CD4-positive, alpha-beta T cell treated with Interleukin-17A for 4 hours (primary cell): ENCODE results near the gene ACAA2.

Experiments used
- DNase-seq: peaks from one replicate; pipeline ENCODE4 v3.0.0-alpha.2; 2020; ENCODE audit warnings: mixed read lengths

Gene ACAA2

GRCh38 chr18:49764032-49764431 lies 49.3 kb downstream of the ACAA2 start:
- DNase-seq: no peak

- DNase-seq: no peak
Measured at GRCh38 chr18:49763590-49763989, 49.7 kb downstream of the ACAA2 start.

GRCh38 chr18:49762191-49763077 lies 50.9 kb downstream of the ACAA2 start:
- no peak for DNase-seq

DNA sequence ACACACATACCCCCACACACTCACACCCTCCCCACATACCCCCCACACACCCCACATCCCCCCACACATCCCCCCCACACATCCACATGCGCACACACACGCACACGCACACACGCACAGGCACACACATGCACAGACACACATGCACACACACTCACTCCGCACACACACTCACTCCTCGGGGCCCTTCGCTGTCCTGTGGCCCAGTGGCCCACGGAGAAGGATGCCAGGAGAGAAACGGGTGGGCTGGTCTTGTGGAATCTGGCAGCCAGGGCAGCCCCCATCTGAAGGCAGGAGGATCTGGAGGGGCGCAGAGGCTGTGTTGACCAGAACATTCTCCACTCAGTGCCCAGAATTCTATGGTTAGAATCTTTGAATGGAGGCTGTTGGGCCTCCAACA lies 51.6 kb downstream of the ACAA2 start:
- DNase-seq: no peak

- no peak for DNase-seq
Measured at GRCh38 chr18:49758263-49758610, 55.1 kb downstream of the ACAA2 start.

DNA sequence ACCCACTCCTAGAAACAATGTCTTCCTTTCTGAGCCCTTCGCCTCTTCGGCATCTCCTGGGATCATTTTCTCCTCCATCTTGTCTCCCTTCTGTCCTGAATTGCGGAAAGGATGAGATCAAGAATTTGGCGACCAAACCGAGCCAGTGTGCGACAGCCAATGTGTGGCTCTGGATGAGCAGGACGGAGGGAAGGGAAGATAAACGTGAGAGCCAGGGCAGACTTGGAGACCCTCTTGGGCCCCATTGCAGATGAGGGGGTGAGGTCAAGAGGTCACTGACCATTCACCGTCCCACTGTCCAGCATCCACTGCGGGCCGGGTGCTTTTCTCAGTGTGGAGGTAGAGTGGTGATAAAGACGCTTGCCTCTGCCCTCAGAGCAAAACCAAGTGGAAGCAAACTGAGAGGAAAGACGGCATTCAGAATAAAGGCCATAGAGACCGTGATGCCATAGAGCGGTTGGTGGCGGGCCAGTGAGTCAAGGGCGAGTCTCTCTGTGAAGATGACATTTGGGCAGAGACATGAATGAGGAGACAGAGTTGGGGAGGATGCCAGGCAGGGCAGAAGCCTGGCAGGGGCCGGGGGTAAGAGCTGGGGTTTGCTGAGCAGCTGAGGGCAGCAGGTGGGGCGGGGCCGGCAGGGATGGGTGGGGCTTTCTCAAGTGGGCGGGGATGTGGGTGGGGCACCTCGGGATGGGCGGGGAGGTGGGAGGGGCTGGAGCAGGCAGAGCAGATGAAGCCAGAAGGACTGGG lies 55.6 kb downstream of the ACAA2 start:
- DNase-seq: no peak

DNA sequence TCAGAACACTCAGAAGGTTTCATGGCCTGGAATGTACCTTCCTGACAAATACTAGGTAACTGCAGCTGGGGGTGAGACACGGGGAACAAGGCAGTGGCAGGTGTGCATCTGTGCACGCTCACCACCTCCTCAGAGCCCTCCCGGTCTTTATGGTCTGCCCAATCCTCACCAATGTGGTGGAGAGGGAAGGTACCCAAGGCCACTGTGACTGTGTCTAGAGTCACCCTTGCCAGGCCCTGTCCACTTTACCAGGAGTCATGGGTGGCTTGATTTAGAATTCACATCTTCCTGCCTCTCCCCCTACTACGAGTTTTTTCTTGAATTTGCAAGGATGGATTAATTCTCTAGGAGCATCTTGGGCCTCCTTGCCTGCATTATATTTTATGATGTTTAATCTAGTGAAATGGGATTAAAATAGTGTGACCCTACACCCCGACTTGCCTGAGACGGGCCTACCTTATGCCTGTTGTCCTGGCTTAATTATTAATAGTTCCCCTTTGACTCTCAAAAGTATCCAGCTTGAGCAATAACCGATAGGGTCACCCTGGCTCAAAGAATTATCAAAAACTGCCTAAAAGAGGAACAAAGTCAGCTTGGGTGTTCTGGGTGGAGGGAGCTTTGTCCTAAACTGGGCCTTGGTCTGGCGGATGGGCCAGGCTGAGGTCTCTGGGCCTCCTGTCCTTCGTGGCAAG lies 56.5 kb downstream of the ACAA2 start:
- no peak for DNase-seq

GRCh38 chr18:49756135-49756534 lies 57.2 kb downstream of the ACAA2 start:
- DNase-seq: no peak

GRCh38 chr18:49755489-49755888 lies 57.8 kb downstream of the ACAA2 start:
- no peak for DNase-seq

DNA sequence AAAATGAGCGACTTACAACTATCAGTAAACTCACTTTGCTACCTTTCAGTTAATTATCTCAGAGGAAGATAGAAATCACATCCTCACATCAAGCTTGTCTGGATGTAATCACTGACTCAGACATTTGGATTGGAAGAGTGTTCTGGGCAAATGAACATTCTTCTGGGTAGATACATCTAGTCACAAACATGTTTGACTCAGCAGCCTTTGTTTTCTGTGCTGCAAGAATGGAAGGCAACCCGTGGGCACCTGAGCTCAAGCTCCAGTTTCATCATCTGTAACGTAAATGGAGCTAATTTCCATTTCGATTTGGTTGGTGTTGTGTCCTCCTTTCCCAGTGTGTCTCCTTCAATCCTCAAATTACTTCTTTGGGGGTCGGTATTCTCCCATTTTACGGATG lies 58.5 kb downstream of the ACAA2 start:
- no peak for DNase-seq

DNA sequence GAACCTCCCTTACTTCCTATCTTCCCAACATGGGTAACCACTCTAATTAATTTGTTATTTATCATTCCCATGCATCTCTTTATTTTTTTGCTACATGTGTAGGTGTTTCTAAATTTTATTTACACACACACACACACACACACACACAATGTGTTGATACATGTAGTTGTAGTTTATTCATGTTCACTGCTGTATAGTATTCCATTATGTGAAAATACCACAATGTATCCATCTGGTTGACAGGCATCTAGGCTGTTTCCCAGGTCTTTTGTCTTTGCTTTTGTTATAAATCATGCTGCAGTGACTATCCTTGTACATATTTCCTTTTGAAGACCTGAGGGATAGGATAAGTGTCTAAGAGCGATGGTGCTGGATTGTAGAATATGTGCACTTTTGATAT lies 59.7 kb downstream of the ACAA2 start:
- DNase-seq: no peak

- DNase-seq: no peak
Measured at GRCh38 chr18:49752095-49752457, 61.3 kb downstream of the ACAA2 start.

- peak; percentile 21 for DNase-seq
Measured at GRCh38 chr18:49751427-49752094, 61.8 kb downstream of the ACAA2 start.

GRCh38 chr18:49749563-49749962 lies 63.8 kb downstream of the ACAA2 start:
- DNase-seq: no peak

GRCh38 chr18:49747876-49748275 lies 65.5 kb downstream of the ACAA2 start:
- DNase-seq: no peak

DNA sequence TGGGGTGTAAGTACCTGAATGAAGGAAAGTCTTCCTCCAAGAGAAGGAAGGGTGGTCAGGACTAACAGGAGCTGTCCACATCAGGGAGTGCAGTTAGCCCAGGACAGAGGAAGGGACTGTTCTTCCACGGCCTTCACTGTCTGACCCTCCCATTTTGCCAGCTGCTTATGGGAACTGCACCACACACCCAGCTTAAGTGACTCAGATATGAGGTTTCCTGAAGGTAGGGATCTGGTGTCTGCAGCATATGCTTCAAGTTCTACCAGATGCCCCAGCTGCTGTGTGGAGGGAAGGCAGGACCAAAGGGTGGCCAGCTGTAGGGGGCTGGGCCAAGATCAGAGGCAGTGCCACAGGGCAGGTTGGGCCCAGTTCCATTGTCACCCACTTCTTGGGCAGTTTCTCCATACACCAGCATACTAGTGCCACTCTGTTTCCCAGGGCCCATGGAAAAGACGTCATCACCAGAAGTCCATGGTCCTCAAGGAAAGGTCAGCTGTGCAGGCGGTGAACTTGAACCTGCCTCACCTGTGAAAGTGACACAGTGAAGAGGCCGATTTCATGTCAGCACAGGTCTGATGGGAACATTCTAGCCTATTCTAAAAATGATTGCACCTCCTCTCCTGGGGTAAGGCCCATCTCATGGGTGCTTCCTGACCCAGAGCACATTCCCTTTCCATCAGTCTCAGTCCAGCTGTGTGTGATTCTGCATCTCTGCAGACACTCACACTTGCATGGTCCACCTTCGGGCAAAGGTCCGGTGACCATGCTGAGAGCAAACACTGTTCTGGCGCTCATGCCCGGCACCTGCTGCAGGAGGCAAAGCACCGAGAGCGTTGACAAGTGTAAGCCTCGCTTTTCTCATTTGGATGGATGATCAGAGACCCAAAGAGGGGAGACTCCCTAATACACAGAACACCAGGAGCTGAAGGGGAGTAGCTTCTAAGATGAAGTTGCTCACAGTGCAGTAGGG lies 68.0 kb downstream of the ACAA2 start:
- no peak for DNase-seq

DNA sequence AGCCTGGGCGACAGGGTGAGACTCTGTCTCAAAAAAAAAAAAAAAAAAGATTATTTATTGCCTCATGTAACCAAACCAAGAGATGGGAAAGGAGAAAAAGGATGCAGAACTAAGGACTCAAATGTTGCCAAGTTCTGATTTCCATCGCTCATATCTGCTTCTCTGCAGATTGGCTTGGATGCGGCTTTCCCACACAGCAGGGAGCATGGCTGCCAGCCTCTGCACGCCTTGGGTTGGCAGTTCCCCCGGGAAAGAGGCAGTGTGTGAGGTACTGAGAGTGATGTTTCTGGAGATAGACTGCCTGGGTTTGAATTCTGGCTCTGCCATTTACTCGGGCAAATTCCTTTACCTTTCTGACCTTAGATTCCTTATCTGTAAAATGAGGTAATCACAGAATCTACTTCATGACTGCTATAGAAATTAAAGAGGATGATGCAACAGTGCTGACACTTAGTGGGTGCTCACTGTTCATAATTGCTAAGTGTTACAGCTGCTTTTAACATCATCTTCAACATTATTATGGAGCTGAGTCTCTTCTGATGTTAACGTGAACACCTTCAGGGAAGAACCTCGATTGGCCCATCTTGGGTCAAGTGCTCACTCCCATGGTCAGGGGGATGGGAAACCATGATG lies 68.8 kb downstream of the ACAA2 start:
- DNase-seq: no peak

- no peak for DNase-seq
Measured at GRCh38 chr18:49743117-49743567, 70.2 kb downstream of the ACAA2 start.

- DNase-seq: no peak
Measured at GRCh38 chr18:49742316-49743116, 70.8 kb downstream of the ACAA2 start.

- DNase-seq: no peak
Measured at GRCh38 chr18:49739275-49739674, 74.1 kb downstream of the ACAA2 start.
